Nephron (organoid): ENCODE data around the gene SH3YL1.

Source experiments
- H3K27ac Mint-ChIP-seq, 3 experiments: 2 replicates each; pipeline ENCODE4 v1.8.0; 2020; ENCODE audit warnings: mixed read lengths in 3 of 3, mild to moderate bottlenecking in 2 of 3, moderate library complexity in 1 of 3
- H3K27me3 Mint-ChIP-seq: 2 replicates; pipeline ENCODE4 v1.8.0; 2021; ENCODE audit warnings: low read depth, mild to moderate bottlenecking, moderate library complexity, mixed read lengths
- H3K36me3 Mint-ChIP-seq: 2 replicates; pipeline ENCODE4 v1.8.0; 2020; ENCODE audit warnings: low read depth, mixed read lengths
- H3K4me1 Mint-ChIP-seq: 2 replicates; pipeline ENCODE4 v1.8.0; 2020; ENCODE audit warnings: mixed read lengths
- H3K4me3 Mint-ChIP-seq, 3 experiments: 2 replicates each; pipeline ENCODE4 v1.8.0; 2020; ENCODE audit warnings: mild to moderate bottlenecking in 3 of 3, mixed read lengths in 3 of 3, moderate library complexity in 2 of 3
- H3K9me3 Mint-ChIP-seq: 2 replicates; pipeline ENCODE4 v1.8.0; 2020; ENCODE audit warnings: mixed read lengths
- TF ChIP-seq, protein P1 (sequence below), 3 experiments: fragments of 200-600 bp; sonication (generic); IDR thresholded peaks; one replicate each; pipeline ENCODE4 v1.5.0; 2021; ENCODE audit warnings: antibody characterized with exemption in 3 of 3; ENCODE audit not compliant: unreplicated experiment in 3 of 3

Gene SH3YL1

DNA sequence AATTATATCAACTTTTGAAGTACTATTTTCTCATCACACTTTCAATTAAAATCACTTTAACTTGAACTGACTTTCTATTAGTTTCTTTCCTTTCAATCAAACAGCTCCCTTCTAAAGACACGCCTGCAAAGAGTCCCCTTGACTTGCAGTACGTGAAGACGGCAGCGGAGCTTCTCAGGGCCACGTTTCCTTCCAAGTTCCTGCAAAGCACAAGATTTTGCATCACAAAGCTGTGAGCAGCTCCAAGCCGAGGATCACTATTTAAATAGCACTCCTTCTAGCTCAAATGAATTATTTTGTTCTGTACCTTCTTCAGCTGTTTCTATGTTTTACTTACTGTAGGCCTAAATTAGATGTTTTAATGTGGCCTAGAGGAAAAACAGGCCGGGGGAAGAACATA lies 30.8 kb downstream of the SH3YL1 start:
- peaks cover 19% of the 10 kb centered on the region for H3K4me1 Mint-ChIP-seq
- peaks cover 36% of the 10 kb centered on the region for H3K36me3 Mint-ChIP-seq
- H3K4me3 Mint-ChIP-seq: no peak overlapping the region
- H3K9me3 Mint-ChIP-seq: no peaks in the 10 kb centered on the region
- no peaks in the 10 kb centered on the region for H3K27me3 Mint-ChIP-seq
- TF ChIP-seq, protein P1, sequence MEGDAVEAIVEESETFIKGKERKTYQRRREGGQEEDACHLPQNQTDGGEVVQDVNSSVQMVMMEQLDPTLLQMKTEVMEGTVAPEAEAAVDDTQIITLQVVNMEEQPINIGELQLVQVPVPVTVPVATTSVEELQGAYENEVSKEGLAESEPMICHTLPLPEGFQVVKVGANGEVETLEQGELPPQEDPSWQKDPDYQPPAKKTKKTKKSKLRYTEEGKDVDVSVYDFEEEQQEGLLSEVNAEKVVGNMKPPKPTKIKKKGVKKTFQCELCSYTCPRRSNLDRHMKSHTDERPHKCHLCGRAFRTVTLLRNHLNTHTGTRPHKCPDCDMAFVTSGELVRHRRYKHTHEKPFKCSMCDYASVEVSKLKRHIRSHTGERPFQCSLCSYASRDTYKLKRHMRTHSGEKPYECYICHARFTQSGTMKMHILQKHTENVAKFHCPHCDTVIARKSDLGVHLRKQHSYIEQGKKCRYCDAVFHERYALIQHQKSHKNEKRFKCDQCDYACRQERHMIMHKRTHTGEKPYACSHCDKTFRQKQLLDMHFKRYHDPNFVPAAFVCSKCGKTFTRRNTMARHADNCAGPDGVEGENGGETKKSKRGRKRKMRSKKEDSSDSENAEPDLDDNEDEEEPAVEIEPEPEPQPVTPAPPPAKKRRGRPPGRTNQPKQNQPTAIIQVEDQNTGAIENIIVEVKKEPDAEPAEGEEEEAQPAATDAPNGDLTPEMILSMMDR (IDR thresholded peaks at IDR 0.05; ENCODE audit: unreplicated experiment in 3 of 3): no peak
- peak overlapping the region; percentile 56 to 82 (median 58) for H3K27ac Mint-ChIP-seq

DNA sequence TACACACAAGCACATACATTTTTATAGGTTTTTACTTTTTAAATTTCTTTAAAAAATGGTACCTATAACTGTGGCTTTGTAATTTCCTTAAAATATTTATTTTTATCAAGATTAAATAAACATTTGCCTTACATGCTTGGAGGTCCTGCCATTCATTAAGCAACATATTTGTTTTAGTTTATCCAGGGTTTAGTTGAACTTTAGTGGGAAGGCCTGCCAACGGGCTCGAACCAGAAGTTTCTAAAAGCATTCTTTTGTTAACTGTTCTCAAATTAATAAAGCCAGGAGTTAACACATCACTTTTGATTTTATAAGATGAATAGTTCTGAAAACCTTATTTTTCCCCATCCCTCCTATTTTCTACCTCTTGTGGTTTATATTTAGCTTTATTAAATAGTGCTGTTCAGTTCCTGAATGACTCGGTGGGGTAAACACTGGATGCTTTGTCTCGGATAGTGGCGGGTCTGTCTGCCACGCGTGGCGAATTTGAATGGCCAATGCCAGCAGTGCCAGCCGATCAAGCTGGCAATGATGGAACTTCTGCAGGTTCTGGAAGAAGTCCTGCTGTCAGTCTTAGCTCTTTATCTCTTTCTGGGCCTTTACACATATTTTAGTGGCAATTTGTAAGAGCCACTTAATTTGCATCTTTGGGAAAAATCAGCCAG lies 32.2 kb downstream of the SH3YL1 start:
- no peaks in the 10 kb centered on the region for H3K9me3 Mint-ChIP-seq
- peaks cover 17% of the 10 kb centered on the region for H3K4me1 Mint-ChIP-seq
- peaks cover 44% of the 10 kb centered on the region for H3K36me3 Mint-ChIP-seq
- H3K27ac Mint-ChIP-seq: no peak overlapping the region
- TF ChIP-seq, protein P1 (IDR thresholded peaks at IDR 0.05; ENCODE audit: unreplicated experiment in 3 of 3): no peak
- H3K27me3 Mint-ChIP-seq: no peaks in the 10 kb centered on the region
- no peak overlapping the region for H3K4me3 Mint-ChIP-seq

DNA sequence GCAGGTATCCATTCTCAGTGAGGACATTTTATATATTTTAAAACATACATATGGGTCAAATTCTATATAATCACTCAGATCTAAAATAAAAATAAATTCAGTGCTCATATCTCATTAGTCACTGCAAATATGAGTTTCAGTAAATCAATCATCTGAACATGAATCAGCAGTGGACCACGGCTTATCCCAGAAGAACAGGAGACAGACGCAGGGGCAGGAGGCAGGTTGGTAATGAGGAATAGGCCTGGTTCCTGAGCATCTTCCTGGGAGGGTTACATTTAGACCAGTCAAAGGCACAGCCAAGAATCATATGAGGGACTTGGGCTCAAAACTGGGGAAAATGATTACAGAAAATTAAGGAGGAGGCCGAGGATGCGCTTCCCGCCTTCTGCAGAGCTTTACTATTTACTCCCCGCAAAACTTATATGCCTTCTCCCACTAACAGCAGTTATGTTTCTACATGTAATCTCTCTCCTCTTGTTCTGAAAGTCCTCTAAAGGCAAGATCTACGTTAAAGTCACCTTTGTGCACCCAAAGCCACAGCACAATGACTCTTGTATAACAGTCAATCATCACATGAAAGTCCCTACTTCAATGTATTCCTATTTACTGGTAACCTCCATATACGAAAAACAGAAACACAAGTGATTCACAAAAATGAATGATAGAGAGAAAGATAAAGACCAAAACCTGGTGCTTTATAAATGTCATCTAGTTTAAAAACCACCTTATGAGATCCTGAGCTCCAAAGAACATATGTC lies 35.1 kb downstream of the SH3YL1 start:
- no peak overlapping the region for H3K27ac Mint-ChIP-seq
- no peaks in the 10 kb centered on the region for H3K27me3 Mint-ChIP-seq

DNA sequence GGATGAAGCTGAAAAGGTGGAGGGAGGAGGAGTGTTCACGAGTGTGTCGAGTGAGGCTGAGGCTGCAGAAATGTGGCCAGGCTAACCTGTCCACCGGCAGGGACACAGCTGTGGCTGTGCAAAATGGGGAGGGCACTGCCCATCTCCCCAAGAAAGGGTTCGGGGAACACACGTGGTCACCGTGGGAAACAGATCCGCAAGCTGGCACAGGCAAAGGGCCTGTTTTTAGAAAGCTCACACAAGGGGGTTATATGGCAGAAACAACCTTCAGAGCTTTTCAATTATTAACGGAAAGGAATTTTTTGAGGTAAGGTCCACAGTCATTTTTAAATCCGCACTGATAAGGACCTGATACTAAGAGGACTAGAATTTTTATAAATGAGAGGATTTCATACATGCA lies 35.7 kb downstream of the SH3YL1 start:
- Mint-ChIP-seq H3K27ac (no peak overlapping the region), H3K27me3 (no peaks in the 10 kb centered on the region), H3K4me1 (peaks cover 3% of the 10 kb centered on the region), H3K9me3 (no peaks in the 10 kb centered on the region), H3K4me3 (no peak overlapping the region), H3K36me3 (peaks cover 62% of the 10 kb centered on the region)
- TF ChIP-seq, protein P1 (IDR thresholded peaks at IDR 0.05; ENCODE audit: unreplicated experiment in 3 of 3): no peak

More for the DNA sequence above, 35.1 kb downstream of the SH3YL1 start:
- H3K36me3 Mint-ChIP-seq: peaks cover 58% of the 10 kb centered on the region
- no peaks in the 10 kb centered on the region for H3K9me3 Mint-ChIP-seq
- TF ChIP-seq, protein P1 (IDR thresholded peaks at IDR 0.05; ENCODE audit: unreplicated experiment in 3 of 3): no peak
- H3K4me1 Mint-ChIP-seq: peaks cover 9% of the 10 kb centered on the region
- no peak overlapping the region for H3K4me3 Mint-ChIP-seq

DNA sequence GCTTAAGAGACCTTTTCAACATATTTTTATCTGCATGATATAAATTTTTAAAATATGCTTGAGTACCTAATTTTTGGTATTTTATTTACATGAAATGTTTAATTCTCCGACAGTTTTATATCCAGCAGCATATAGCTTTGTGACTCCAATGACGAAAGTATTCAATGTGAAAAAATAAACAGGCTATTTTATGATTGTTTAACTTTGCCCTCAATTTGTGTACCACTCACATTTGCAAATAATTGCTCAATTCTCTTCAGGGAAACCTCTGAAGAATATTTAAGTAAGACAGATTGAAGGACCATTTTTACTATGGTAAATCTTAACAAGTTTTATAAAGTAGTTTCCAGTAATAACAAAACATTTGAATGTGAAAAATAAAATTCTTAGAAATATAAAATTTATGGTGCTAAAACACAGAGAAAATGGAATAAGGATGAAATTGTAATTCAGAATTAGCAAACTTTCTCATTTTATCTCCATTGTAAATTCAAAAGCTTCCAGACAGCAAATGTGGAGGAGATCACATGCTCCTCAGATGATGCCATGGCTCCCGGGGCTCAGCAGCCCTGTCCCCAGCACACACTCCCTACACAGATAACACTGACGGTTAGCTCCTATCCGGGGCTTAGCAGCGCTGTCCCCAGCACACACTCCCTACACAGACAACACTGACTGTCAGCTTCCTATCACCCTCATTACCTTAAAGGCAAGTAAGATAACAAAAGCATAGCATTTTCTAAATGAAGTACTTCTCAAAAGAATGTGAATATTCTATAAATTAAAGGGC lies 39.7 kb downstream of the SH3YL1 start:
- no peak overlapping the region for H3K4me3 Mint-ChIP-seq
- TF ChIP-seq, protein P1 (IDR thresholded peaks at IDR 0.05; ENCODE audit: unreplicated experiment in 3 of 3): no peak
- no peaks in the 10 kb centered on the region for H3K9me3 Mint-ChIP-seq
- no peaks in the 10 kb centered on the region for H3K27me3 Mint-ChIP-seq
- H3K4me1 Mint-ChIP-seq: peaks cover 7% of the 10 kb centered on the region
- peaks cover 57% of the 10 kb centered on the region for H3K36me3 Mint-ChIP-seq
- no peak overlapping the region for H3K27ac Mint-ChIP-seq
